Measurements from ENCODE around the gene ZFPL1.

Gene ZFPL1

GRCh38 chr11:65089621-65090020, 5.6 kb downstream of the ZFPL1 start:
- DNase-seq (ENCODE audit: extremely low read depth in 1 of 2, low read depth in 1 of 2): no peak

- DNase-seq (ENCODE audit: extremely low read depth in 1 of 2, low read depth in 1 of 2): no peak
Measured at GRCh38 chr11:65090628-65091027, 6.6 kb downstream of the ZFPL1 start.

GRCh38 chr11:65095427-65095826, 11.4 kb downstream of the ZFPL1 start:
- no peak for DNase-seq (ENCODE audit: extremely low read depth in 1 of 2, low read depth in 1 of 2)

- DNase-seq (ENCODE audit: extremely low read depth in 1 of 2, low read depth in 1 of 2): peak; percentile 63 to 66
Measured at GRCh38 chr11:65095974-65096806, 12.2 kb downstream of the ZFPL1 start, which contains the start of gene VPS51. Gene VPS51, plus strand, starts transcription at chr11:65096214. Its CDS starts 37 bp downstream, at chr11:65096251.

DNA sequence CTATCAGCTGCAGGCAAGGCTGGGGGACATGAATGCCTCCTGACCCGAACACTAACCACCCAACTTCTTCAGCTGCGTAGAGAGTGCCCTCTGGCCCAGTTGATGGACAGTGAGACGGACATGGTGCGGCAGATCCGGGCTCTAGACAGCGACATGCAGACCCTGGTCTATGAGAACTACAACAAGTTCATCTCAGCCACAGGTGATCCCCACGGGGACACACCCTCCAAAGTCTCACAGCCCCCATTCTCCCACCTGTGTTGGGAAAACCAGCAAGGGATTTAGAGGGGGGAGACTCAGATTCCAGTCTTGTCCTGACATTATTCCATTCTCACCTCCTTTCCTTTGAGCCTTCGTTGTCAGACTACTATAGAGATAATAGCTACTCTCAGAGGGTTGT, 12.9 kb downstream of the ZFPL1 start:
- DNase-seq (ENCODE audit: extremely low read depth in 1 of 2, low read depth in 1 of 2): no peak

GRCh38 chr11:65100674-65101350, 16.8 kb downstream of the ZFPL1 start:
- no peak for DNase-seq (ENCODE audit: extremely low read depth in 1 of 2, low read depth in 1 of 2)

GRCh38 chr11:65102142-65103095, 18.4 kb downstream of the ZFPL1 start:
- DNase-seq (ENCODE audit: extremely low read depth in 1 of 2, low read depth in 1 of 2): no peak

DNA sequence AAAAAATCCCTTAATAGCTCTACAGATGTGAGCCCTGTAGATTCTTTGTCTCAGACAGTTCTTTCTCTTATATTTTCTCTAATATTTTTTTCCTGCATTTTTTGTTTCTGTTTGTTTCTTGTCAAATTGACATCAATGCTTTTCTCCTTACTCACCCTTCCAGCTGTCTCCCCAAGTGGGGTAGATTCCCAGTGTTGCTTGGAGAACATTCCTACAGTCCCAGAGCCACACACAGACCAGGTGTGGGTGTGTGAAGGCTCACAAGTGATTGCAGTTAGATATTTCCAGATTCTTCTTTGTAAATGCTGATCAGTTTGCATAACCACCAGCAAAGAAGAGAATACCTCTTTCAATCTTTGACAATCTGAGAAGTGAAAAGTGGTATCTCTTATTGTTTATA, 19.5 kb downstream of the ZFPL1 start:
- no peak for DNase-seq (ENCODE audit: extremely low read depth in 1 of 2, low read depth in 1 of 2)

DNA sequence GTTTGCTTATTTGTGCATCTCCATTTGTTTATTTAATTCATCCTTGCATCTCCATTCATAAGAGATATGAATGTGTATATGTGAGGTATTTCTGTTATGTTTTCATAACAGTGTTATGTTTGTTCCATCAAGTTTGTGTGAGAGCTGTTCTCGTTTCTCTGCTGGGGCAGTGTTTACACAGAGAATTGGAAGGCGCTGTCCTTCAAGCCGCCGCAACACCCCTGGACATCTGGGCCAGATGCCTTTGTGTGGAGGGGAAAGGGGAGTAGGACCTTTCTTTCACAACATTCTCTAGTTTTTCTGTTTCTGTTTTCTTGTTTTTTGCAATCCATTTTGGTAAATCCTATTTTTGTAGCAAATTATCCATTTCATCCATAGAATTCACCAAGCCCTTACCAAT, 20.6 kb downstream of the ZFPL1 start:
- DNase-seq (ENCODE audit: extremely low read depth in 1 of 2, low read depth in 1 of 2): no peak

- DNase-seq (ENCODE audit: extremely low read depth in 1 of 2, low read depth in 1 of 2): no peak
Measured at GRCh38 chr11:65107078-65107477, 23.1 kb downstream of the ZFPL1 start.

- no peak for DNase-seq (ENCODE audit: extremely low read depth in 1 of 2, low read depth in 1 of 2)
Measured at GRCh38 chr11:65107751-65108468, 23.9 kb downstream of the ZFPL1 start.

DNA sequence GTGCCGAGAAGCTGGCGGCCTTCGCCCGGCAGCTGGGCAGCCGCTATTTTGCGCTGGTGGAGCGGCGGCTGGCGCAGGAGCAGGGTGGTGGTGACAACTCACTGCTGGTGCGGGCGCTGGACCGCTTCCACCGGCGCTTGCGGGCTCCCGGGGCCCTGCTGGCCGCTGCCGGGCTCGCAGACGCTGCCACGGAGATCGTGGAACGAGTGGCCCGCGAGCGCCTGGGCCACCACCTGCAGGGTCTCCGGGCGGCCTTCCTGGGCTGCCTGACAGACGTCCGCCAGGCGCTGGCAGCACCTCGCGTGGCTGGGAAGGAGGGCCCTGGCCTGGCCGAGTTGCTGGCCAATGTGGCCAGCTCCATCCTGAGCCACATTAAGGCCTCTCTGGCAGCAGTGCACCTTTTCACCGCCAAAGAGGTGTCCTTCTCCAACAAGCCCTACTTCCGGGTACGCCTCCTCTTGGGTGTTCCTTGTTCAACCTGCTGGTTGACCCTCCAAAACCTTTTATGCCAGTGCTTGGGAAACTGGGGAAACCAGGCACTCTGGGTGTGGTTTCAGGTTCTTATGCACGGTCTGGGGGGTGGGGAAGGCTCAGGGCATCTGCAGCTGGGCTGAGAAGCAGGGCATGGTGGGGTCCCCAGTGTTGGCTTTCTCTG, 24.6 kb downstream of the ZFPL1 start:
- no peak for DNase-seq (ENCODE audit: extremely low read depth in 1 of 2, low read depth in 1 of 2)

DNA sequence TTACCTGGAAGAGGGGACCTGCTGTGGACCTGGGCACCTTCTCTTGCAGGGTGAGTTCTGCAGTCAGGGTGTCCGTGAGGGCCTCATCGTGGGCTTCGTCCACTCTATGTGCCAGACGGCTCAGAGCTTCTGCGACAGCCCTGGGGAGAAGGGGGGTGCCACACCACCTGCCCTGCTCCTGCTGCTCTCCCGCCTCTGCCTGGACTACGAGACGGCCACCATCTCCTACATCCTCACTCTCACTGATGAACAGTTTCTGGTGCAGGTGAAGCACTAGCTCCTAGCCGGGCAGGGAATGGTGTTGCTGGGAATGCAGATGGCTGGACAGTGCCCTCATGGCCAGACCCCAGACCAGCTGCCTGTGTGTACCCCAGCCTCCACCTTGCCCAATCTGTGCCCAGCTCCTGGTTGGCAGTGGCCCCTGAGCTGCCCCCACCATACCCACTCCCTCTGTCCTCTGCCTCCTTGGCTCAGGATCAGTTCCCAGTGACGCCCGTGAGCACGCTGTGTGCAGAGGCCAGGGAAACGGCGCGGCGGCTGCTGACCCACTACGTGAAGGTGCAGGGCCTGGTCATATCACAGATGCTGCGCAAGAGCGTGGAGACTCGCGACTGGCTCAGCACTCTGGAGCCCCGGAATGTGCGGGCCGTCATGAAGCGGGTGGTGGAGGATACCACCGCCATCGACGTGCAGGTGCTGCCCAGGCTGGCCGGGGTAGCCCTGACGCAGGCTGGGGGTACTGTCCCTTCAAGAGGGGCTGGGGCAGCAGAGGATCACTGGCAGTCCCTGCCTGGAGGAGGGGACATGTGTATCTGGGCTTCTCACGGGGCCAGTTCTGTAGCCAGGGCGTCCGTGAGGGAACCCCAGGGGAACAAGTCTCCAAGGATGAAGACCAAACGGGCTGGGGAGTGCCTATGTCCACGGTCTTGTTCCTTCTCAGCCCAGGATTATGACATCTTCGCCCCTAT, 25.5 kb downstream of the ZFPL1 start:
- DNase-seq (ENCODE audit: extremely low read depth in 1 of 2, low read depth in 1 of 2): no peak

DNA sequence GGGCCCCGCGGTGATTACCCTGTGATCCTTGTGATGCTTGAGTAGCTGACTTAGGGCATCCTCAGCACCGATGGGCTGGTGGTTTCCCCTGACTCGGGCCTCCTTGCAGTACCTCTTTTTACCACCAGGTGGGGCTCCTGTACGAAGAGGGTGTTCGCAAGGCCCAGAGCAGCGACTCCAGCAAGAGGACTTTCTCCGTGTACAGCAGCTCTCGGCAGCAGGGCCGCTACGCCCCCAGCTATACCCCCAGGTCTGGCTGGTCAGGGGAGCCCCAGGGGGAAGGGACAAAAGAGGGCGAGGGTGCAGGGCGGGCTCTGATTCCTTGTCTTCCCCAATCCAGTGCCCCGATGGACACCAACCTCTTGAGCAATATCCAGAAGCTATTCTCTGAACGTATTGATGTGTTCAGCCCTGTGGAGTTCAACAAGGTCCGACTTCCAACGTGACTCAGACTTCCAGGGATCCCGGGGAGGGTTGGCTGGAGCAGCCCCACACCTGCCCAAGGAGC, 26.4 kb downstream of the ZFPL1 start:
- peak; percentile 90 to 93 for DNase-seq (ENCODE audit: extremely low read depth in 1 of 2, low read depth in 1 of 2)

GRCh38 chr11:65111159-65111743, 27.2 kb downstream of the ZFPL1 start:
- no peak for DNase-seq (ENCODE audit: extremely low read depth in 1 of 2, low read depth in 1 of 2)

GRCh38 chr11:65111744-65112545, 27.9 kb downstream of the ZFPL1 start, which contains the start of gene TM7SF2:
Gene TM7SF2, plus strand, starts transcription at chr11:65111872. Its CDS starts 144 bp downstream, at chr11:65112016.
- DNase-seq (ENCODE audit: extremely low read depth in 1 of 2, low read depth in 1 of 2): peak; percentile 86 to 93
